ENCODE data around the gene PIP4K2C. TPM values are rescaled to one million over a fixed set of nuclear protein-coding genes. Genes with fewer than 3 reads are reported as not detected.

The PIP4K2C gene
- total RNA-seq, result 11.0 TPM

GRCh38 chr12:57590864-57591781 lies at the start of gene PIP4K2C:
TSS of gene PIP4K2C (plus strand) at chr12:57591192. CDS start at chr12:57591290, 98 bp downstream.
- FAIRE-seq, result no peak
- peak; percentile 79 to 87 for DNase-seq (ENCODE audit: low spot score in 2 of 2)

- FAIRE-seq, result no peak
- no peak for DNase-seq (ENCODE audit: low spot score in 2 of 2)
Observed at GRCh38 chr12:57541717-57542116, 49.3 kb upstream of the PIP4K2C start.

- FAIRE-seq (no peak), DNase-seq (ENCODE audit: low spot score in 2 of 2) (no peak)
Observed at GRCh38 chr12:57543581-57543980, 47.4 kb upstream of the PIP4K2C start.

GRCh38 chr12:57545809-57546437 lies 45.1 kb upstream of the PIP4K2C start:
- FAIRE-seq (no peak), DNase-seq (ENCODE audit: low spot score in 2 of 2) (no peak)

GRCh38 chr12:57546438-57547287 lies 44.3 kb upstream of the PIP4K2C start, which contains the start of gene DCTN2:
TSS of gene DCTN2 (minus strand) at chr12:57547192. CDS start at chr12:57547063, 129 bp downstream.
- FAIRE-seq (no peak), DNase-seq (ENCODE audit: low spot score in 2 of 2) (peak; percentile 96 to 99)

GRCh38 chr12:57547288-57548012 lies 43.5 kb upstream of the PIP4K2C start:
- FAIRE-seq, result no peak
- DNase-seq (ENCODE audit: low spot score in 2 of 2), result no peak

- no peak for FAIRE-seq
- no peak for DNase-seq (ENCODE audit: low spot score in 2 of 2)
Observed at GRCh38 chr12:57548013-57548315, 43.0 kb upstream of the PIP4K2C start.

- FAIRE-seq (no peak), DNase-seq (ENCODE audit: low spot score in 2 of 2) (no peak)
Observed at GRCh38 chr12:57548488-57548887, 42.5 kb upstream of the PIP4K2C start.

- FAIRE-seq (no peak), DNase-seq (ENCODE audit: low spot score in 2 of 2) (no peak)
Observed at GRCh38 chr12:57549203-57549908, 41.6 kb upstream of the PIP4K2C start.

GRCh38 chr12:57549909-57550640 lies 40.9 kb upstream of the PIP4K2C start, which contains the start of gene KIF5A:
TSS of gene KIF5A (plus strand) at chr12:57550044. CDS start at chr12:57550272, 228 bp downstream.
- DNase-seq (ENCODE audit: low spot score in 2 of 2), result peak; percentile 65 to 71
- FAIRE-seq, result no peak

GRCh38 chr12:57550641-57551549 lies 40.1 kb upstream of the PIP4K2C start:
- no peak for FAIRE-seq
- no peak for DNase-seq (ENCODE audit: low spot score in 2 of 2)

- no peak for FAIRE-seq
- no peak for DNase-seq (ENCODE audit: low spot score in 2 of 2)
Observed at GRCh38 chr12:57551637-57552305, 39.2 kb upstream of the PIP4K2C start.

- DNase-seq (ENCODE audit: low spot score in 2 of 2) (no peak), FAIRE-seq (no peak)
Observed at GRCh38 chr12:57552306-57552651, 38.7 kb upstream of the PIP4K2C start.

- no peak for FAIRE-seq
- no peak for DNase-seq (ENCODE audit: low spot score in 2 of 2)
Observed at GRCh38 chr12:57552835-57553313, 38.1 kb upstream of the PIP4K2C start.

- FAIRE-seq (no peak), DNase-seq (ENCODE audit: low spot score in 2 of 2) (no peak)
Observed at GRCh38 chr12:57553343-57554202, 37.4 kb upstream of the PIP4K2C start.

GRCh38 chr12:57554453-57554852 lies 36.5 kb upstream of the PIP4K2C start:
- no peak for DNase-seq (ENCODE audit: low spot score in 2 of 2)
- no peak for FAIRE-seq

Data from frontal cortex (tissue), 4 donors.